Activated CD4-positive, alpha-beta memory T cell treated with anti-CD3 and anti-CD28 coated beads, Interleukin-2, amount 10 ng/mL, durations not matched to agents 7 days and 5 days (primary cell): ENCODE results near the gene RGS13. TPM values are rescaled to one million over a fixed set of nuclear protein-coding genes. Genes with fewer than 3 reads are reported as not detected.
"Not testable (repeated sequence)": the region's sequence is repeated elsewhere in the genome, so short reads cannot be mapped to it uniquely, and the experiment has no call there.

Source experiments
- CTCF ChIA-PET: fragments of 350-600 bp; sonication (Branson Sonifier 250); formaldehyde crosslinking; loops from one replicate; lab custom pipeline; 2021; ENCODE audit warnings: antibody characterized with exemption, inconsistent platforms; lab: Charles Lee
- POLR2A ChIA-PET: fragments of 350-600 bp; sonication (Branson Sonifier 250); formaldehyde crosslinking; loops from one replicate; lab custom pipeline; 2021; ENCODE audit warnings: antibody characterized with exemption; lab: Charles Lee
- DNase-seq: peaks from one replicate; pipeline ENCODE4 v3.0.0-alpha.2; 2020
- H3K27ac Mint-ChIP-seq: one replicate; pipeline ENCODE4 v1.8.0; 2021; ENCODE audit warnings: mild to moderate bottlenecking, mixed read lengths
- H3K27me3 Mint-ChIP-seq: one replicate; pipeline ENCODE4 v1.8.0; 2021; ENCODE audit warnings: mixed read lengths
- H3K36me3 Mint-ChIP-seq: one replicate; pipeline ENCODE4 v1.8.0; 2021; ENCODE audit warnings: low read depth, mixed read lengths
- H3K4me1 Mint-ChIP-seq: one replicate; pipeline ENCODE4 v1.8.0; 2021; ENCODE audit warnings: mixed read lengths
- H3K4me3 Mint-ChIP-seq: one replicate; pipeline ENCODE4 v1.8.0; 2021; ENCODE audit warnings: mild to moderate bottlenecking, mixed read lengths
- H3K9me3 Mint-ChIP-seq: one replicate; pipeline ENCODE4 v1.8.0; 2021; ENCODE audit warnings: mixed read lengths
- total RNA-seq, 2 experiments: library from RNA; stranded (reverse); gene quantifications; one replicate each; pipeline ENCODE4 v1.2.3, GENCODE V29; 2021

Gene RGS13
- total RNA-seq, 2 experiments from 2014 or later = not detected

GRCh38 chr1:192660613-192661012, 24.7 kb downstream of the RGS13 start:
- no peak for DNase-seq
- Mint-ChIP-seq H3K27me3 (peaks cover 9% of the 10 kb centered on the region), H3K9me3 (no peaks in the 10 kb centered on the region), H3K36me3 (no peaks in the 10 kb centered on the region), H3K27ac (no peak overlapping the region), H3K4me1 (no peaks in the 10 kb centered on the region), H3K4me3 (no peak overlapping the region)
- CTCF ChIA-PET = no interaction called here
- POLR2A ChIA-PET = no interaction called here

GRCh38 chr1:192668409-192668983, 32.5 kb downstream of the RGS13 start:
- CTCF ChIA-PET = no interaction called here
- no peaks in the 10 kb centered on the region for H3K4me1 Mint-ChIP-seq

GRCh38 chr1:192669174-192669573, 33.2 kb downstream of the RGS13 start:
- no peaks in the 10 kb centered on the region for H3K36me3 Mint-ChIP-seq
- H3K4me1 Mint-ChIP-seq = no peaks in the 10 kb centered on the region
- H3K9me3 Mint-ChIP-seq = peaks cover 2% of the 10 kb centered on the region
- no peak overlapping the region for H3K27ac Mint-ChIP-seq
- CTCF ChIA-PET = no interaction called here
- no peak overlapping the region for H3K4me3 Mint-ChIP-seq
- no peak for DNase-seq
- POLR2A ChIA-PET = no interaction called here
- peaks cover 20% of the 10 kb centered on the region for H3K27me3 Mint-ChIP-seq

More at GRCh38 chr1:192668409-192668983, 32.5 kb downstream of the RGS13 start:
- H3K27me3 Mint-ChIP-seq = peaks cover 20% of the 10 kb centered on the region
- H3K36me3 Mint-ChIP-seq = no peaks in the 10 kb centered on the region
- POLR2A ChIA-PET = no interaction called here
- peaks cover 2% of the 10 kb centered on the region for H3K9me3 Mint-ChIP-seq
- DNase-seq = no peak
- H3K27ac Mint-ChIP-seq = no peak overlapping the region
- H3K4me3 Mint-ChIP-seq = no peak overlapping the region

- Mint-ChIP-seq H3K4me3 (no peak overlapping the region), H3K36me3 (no peaks in the 10 kb centered on the region), H3K9me3 (no peaks in the 10 kb centered on the region), H3K27me3 (peaks cover 4% of the 10 kb centered on the region), H3K27ac (no peak overlapping the region), H3K4me1 (no peaks in the 10 kb centered on the region)
- POLR2A ChIA-PET = no interaction called here
- no peak for DNase-seq
- CTCF ChIA-PET = no interaction called here
Measured at GRCh38 chr1:192675716-192676115, 39.8 kb downstream of the RGS13 start.

- DNase-seq = no peak
- Mint-ChIP-seq H3K9me3 (no peaks in the 10 kb centered on the region), H3K27me3 (no peaks in the 10 kb centered on the region), H3K4me3 (no peak overlapping the region), H3K36me3 (no peaks in the 10 kb centered on the region), H3K27ac (no peak overlapping the region), H3K4me1 (no peaks in the 10 kb centered on the region)
- POLR2A ChIA-PET = no interaction called here
- CTCF ChIA-PET = no interaction called here
Measured at GRCh38 chr1:192678099-192678498, 42.2 kb downstream of the RGS13 start.

- H3K4me3 Mint-ChIP-seq = no peak overlapping the region
- CTCF ChIA-PET = no interaction called here
- H3K36me3 Mint-ChIP-seq = no peaks in the 10 kb centered on the region
- POLR2A ChIA-PET = no interaction called here
- peaks cover 14% of the 10 kb centered on the region for H3K27me3 Mint-ChIP-seq
- no peaks in the 10 kb centered on the region for H3K4me1 Mint-ChIP-seq
- H3K27ac Mint-ChIP-seq = no peak overlapping the region
- no peak for DNase-seq
- peaks cover 3% of the 10 kb centered on the region for H3K9me3 Mint-ChIP-seq
Measured at GRCh38 chr1:192682335-192682734, 46.4 kb downstream of the RGS13 start.

- DNase-seq, H3K4me3 Mint-ChIP-seq, H3K27ac Mint-ChIP-seq, H3K4me1 Mint-ChIP-seq, H3K9me3 Mint-ChIP-seq, H3K36me3 Mint-ChIP-seq, CTCF ChIA-PET, POLR2A ChIA-PET: not testable (repeated sequence)
- H3K27me3 Mint-ChIP-seq = peaks cover 15% of the 10 kb centered on the region
Measured at GRCh38 chr1:192683081-192683480, 47.1 kb downstream of the RGS13 start.

- Mint-ChIP-seq H3K4me3 (no peak overlapping the region), H3K36me3 (no peaks in the 10 kb centered on the region), H3K4me1 (no peaks in the 10 kb centered on the region), H3K27me3 (peaks cover 15% of the 10 kb centered on the region), H3K27ac (no peak overlapping the region), H3K9me3 (peaks cover 7% of the 10 kb centered on the region)
- POLR2A ChIA-PET = no interaction called here
- CTCF ChIA-PET = no interaction called here
- DNase-seq = no peak
Measured at GRCh38 chr1:192689459-192689858, 53.5 kb downstream of the RGS13 start.

- Mint-ChIP-seq H3K9me3 (peaks cover 7% of the 10 kb centered on the region), H3K4me1 (no peaks in the 10 kb centered on the region), H3K27me3 (peaks cover 10% of the 10 kb centered on the region), H3K27ac (no peak overlapping the region), H3K4me3 (no peak overlapping the region), H3K36me3 (no peaks in the 10 kb centered on the region)
- no peak for DNase-seq
- CTCF ChIA-PET = no interaction called here
- POLR2A ChIA-PET = no interaction called here
Measured at GRCh38 chr1:192691041-192691440, 55.1 kb downstream of the RGS13 start.

- no peaks in the 10 kb centered on the region for H3K27me3 Mint-ChIP-seq
- peaks cover 2% of the 10 kb centered on the region for H3K4me1 Mint-ChIP-seq
- DNase-seq = no peak
- no peaks in the 10 kb centered on the region for H3K9me3 Mint-ChIP-seq
- no peaks in the 10 kb centered on the region for H3K36me3 Mint-ChIP-seq
- POLR2A ChIA-PET = no interaction called here
- no peak overlapping the region for H3K27ac Mint-ChIP-seq
- no peak overlapping the region for H3K4me3 Mint-ChIP-seq
- CTCF ChIA-PET = no interaction called here
Measured at GRCh38 chr1:192696082-192696481, 60.1 kb downstream of the RGS13 start.

- Mint-ChIP-seq H3K4me1 (peaks cover 10% of the 10 kb centered on the region), H3K27me3 (no peaks in the 10 kb centered on the region), H3K27ac (no peak overlapping the region), H3K36me3 (no peaks in the 10 kb centered on the region), H3K4me3 (no peak overlapping the region), H3K9me3 (no peaks in the 10 kb centered on the region)
- DNase-seq = no peak
- ChIA-PET POLR2A (no interaction called here), CTCF (no interaction called here)
Measured at GRCh38 chr1:192697771-192698170, 61.8 kb downstream of the RGS13 start.

GRCh38 chr1:192698731-192699130, 62.8 kb downstream of the RGS13 start:
- CTCF ChIA-PET = interaction anchor here (0.7 kb wide), 2 partner anchors 24 to 321 kb away, joined by 3 to 4 read pairs; no protein-coding TSS in a partner anchor
- H3K36me3 Mint-ChIP-seq = no peaks in the 10 kb centered on the region
- H3K27ac Mint-ChIP-seq = no peak overlapping the region
- POLR2A ChIA-PET = no interaction called here
- no peaks in the 10 kb centered on the region for H3K9me3 Mint-ChIP-seq
- DNase-seq = no peak
- H3K4me1 Mint-ChIP-seq = peaks cover 16% of the 10 kb centered on the region
- H3K27me3 Mint-ChIP-seq = no peaks in the 10 kb centered on the region
- no peak overlapping the region for H3K4me3 Mint-ChIP-seq

GRCh38 chr1:192700834-192701271, 64.9 kb downstream of the RGS13 start:
- Mint-ChIP-seq H3K4me3 (no peak overlapping the region), H3K36me3 (no peaks in the 10 kb centered on the region), H3K9me3 (no peaks in the 10 kb centered on the region), H3K4me1 (peaks cover 21% of the 10 kb centered on the region), H3K27me3 (no peaks in the 10 kb centered on the region), H3K27ac (no peak overlapping the region)
- POLR2A ChIA-PET = no interaction called here
- CTCF ChIA-PET = no interaction called here
- DNase-seq = no peak

- Mint-ChIP-seq H3K4me1 (peaks cover 21% of the 10 kb centered on the region), H3K9me3 (no peaks in the 10 kb centered on the region), H3K36me3 (no peaks in the 10 kb centered on the region), H3K4me3 (no peak overlapping the region), H3K27ac (no peak overlapping the region), H3K27me3 (no peaks in the 10 kb centered on the region)
- CTCF ChIA-PET = no interaction called here
- POLR2A ChIA-PET = no interaction called here
- DNase-seq = no peak
Measured at GRCh38 chr1:192702212-192702902, 66.4 kb downstream of the RGS13 start.
